HepG2 (cell line): ENCODE results near the gene SSBP1.

Source experiments
- AGO2 ChIP-seq: fragments of 200-400 bp; formaldehyde crosslinking; optimal IDR thresholded peaks from 2 replicates; pipeline ENCODE3; 2017; ENCODE audit warnings: mild to moderate bottlenecking, low read depth, low read length, moderate library complexity
- CTCF ChIP-seq: sonication (generic); formaldehyde crosslinking; IDR thresholded peaks from 2 replicates; pipeline ENCODE4 v1.5.0; 2020; ENCODE audit warnings: mild to moderate bottlenecking, missing genetic modification reagents, moderate library complexity
- GLI4 ChIP-seq: sonication (generic); formaldehyde crosslinking; IDR thresholded peaks from 2 replicates; pipeline ENCODE4 v1.5.1; 2020; ENCODE audit warnings: missing genetic modification reagents, mild to moderate bottlenecking, moderate library complexity, borderline replicate concordance
- SAP130 ChIP-seq: IDR thresholded peaks from 2 replicates; pipeline ENCODE4 v1.6.1; 2016; ENCODE audit warnings: low read depth
- ZBTB8A ChIP-seq: sonication (generic); formaldehyde crosslinking; IDR thresholded peaks from 2 replicates; pipeline ENCODE4 v1.4.0; 2020; ENCODE audit warnings: mild to moderate bottlenecking, low read depth, missing genetic modification reagents, borderline replicate concordance
- ZHX1 ChIP-seq: sonication (generic); formaldehyde crosslinking; IDR thresholded peaks from 2 replicates; pipeline ENCODE4 v1.8.1; 2022; ENCODE audit warnings: low read depth, mild to moderate bottlenecking, missing genetic modification reagents

- TF ChIP-seq ZBTB8A (CRISPR knock-in tag): no peak
- no peak for TF ChIP-seq CTCF (CRISPR knock-in tag)
- TF ChIP-seq GLI4 (CRISPR knock-in tag): no peak
- no peak for TF ChIP-seq ZHX1
- TF ChIP-seq AGO2: no peak
- TF ChIP-seq SAP130 (CRISPR knock-in tag): no peak
Observed at GRCh38 chr7:141706239-141707064, 31.7 kb upstream of the SSBP1 start.
